Inflammatory macrophage treated with lipopolysaccharide for 1 hour (primary cell): ENCODE results near the gene AGTRAP.

ENCODE experiments used
- DNase-seq, 2 donors: peaks; one replicate each; pipeline ENCODE4 v3.0.0-alpha.2; 2020 to 2022

AGTRAP gene

DNA sequence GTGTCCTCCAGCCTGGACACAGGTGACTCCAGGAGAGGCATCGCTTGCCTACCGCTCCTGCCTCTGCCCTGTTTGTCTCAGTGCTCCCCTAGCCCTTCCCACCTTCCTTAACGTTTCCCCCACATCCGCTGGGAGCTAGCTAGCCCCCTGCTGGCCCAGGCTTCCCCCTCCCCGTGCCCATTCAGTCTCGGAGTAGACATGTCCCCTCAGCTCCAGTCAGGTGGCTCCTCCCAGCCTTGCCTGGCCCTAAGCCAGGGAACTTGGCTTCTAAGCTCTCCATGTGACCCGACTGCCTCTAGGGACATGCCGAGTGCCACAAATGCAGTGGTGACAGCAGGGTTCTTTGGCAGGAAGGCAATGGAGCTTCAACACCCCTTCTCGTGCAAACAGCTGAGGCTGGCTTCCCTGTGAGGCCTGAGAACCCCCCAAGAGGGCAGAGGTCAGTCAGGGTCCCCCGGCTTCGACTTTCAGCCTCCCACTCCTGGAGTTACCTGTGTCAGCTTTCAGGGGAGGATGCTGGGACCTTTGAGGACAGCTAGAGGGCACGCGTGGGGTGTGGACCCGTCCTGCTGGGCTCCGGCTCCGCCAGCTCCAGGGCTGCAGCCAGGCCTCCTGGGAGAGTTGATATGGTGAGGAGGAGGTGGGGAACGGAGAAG, 28.2 kb upstream of the AGTRAP start:
- peak in 1 of 2 donors; percentile 36 for DNase-seq

DNA sequence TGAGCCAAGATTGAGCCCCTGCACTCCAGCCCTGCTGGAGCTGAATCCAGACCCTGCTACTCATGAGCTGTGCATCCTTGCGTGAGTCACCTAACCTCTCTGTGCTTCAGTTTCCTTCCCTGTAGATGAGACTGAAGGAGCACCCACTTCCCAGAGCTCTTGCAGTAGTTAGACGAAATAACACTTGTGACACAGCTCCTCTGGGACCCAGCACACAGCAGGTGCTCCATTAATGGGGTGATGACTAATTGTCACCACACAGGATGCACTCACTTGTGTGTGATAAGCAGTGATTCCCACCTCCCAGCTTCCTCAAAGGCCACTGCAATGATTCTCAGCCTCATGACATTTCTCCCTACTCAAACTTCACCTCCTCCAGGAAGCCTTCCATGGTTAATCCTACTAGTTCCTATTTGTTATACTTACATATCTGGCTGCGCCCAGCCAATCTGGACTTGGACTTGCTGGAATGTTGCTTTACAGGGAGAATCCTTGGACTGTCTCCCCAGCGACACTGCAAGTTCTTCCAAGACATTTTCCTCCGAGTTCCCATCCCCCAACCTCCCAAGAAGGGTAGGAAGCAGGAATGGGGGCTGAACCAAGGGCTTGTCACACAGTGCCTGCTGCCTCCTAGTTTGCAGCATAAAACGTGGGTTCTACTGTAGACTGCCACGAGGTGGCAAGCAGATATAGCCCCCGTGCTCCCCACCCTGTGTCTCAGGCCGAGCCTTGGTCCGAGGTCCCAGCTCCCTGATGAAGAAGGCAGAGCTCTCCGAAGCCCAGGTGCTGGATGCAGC, 27.2 kb upstream of the AGTRAP start:
- DNase-seq, result peak; percentile 43 to 93

DNA sequence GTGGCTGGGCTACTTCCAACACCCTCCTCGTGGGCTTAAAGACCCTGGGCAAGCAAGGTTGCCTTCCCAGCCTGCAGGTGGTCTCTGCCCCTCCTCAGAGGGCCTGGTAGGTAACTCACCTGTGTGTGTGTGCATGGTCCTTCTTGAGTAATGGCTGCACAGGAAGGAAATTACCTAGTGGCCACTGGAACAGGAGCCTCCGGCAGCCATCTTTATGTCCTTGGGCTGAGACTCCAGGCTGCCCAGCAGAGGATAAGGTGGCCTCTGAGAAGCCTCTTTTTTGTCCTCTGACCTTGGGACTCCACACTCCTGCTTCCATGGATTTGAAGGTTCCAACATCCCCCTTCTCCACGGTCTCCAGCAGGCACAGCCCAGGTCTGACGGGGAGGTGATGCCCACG, 24.4 kb upstream of the AGTRAP start:
- no peak for DNase-seq

DNA sequence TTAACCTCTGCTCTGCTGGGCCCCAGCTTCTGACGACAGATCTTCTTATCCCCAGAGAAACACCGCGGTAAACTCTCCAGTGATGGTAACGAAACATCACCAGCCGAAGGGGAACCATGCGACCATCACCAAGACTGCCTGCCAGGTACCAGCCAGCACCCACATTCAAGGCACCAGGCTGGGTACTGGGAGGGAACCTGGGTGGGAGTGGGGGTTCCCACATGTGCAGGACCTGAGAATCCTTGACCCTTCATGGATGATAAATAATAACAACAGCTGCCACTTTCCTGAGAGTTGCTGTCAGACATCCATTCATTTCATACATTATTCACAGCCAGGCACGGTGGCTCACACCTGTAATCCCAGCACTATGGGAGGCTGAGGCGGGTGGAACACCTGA, 23.7 kb upstream of the AGTRAP start:
- DNase-seq, result no peak

DNA sequence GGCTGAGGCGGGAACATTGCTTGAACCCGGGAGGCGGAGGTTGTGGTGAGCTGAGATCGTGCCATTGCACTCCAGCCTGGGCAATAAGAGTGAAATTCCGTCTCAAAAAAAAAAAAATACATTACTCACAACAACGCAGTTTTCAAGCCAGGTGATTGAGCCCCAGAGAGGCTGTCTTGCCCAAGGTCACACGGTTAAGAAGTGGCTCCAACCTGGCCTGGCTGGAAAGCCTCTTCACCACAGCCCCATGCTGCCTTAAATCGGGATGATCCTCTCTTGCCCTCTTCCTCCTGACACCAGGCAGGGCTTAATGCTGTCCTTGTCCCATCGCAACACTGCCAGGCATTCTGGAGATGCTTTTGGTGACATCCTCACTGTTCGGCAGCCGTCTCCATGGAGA, 22.8 kb upstream of the AGTRAP start:
- no peak for DNase-seq

DNA sequence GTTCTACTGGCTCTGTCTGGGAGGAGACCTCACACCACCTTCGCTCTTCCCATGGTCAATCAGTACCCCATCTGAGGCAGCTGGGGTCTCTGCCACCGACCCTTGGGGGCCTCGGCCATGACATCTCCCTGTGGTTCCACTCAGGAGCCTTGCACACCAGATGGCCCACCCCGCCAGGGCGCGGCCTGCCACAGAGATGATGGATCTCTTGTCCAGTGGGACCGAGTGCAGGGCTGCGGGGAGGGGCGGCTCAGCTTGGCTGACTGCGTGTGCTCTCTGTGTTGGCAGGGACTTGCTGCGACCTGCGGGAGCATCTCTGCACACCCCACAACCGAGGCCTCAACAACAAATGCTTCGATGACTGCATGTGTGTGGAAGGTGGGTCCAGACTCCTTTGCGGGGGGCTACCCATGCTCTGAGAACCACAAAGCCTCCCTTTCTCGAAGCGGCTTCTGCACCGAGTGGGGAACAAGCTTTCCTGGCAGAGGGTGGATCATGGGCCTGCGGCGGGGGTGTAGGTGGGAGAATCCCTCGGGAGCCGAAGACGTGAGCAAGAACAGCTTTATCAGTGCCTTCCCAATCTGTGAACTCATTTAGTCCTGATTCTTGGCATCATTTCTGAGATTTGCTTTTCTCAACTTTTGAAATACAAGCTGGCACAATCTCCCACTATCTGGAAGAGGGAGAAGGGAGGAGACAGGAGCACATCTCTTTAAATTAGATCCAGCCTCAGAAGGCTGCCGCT, 20.9 kb upstream of the AGTRAP start:
- no peak for DNase-seq

DNA sequence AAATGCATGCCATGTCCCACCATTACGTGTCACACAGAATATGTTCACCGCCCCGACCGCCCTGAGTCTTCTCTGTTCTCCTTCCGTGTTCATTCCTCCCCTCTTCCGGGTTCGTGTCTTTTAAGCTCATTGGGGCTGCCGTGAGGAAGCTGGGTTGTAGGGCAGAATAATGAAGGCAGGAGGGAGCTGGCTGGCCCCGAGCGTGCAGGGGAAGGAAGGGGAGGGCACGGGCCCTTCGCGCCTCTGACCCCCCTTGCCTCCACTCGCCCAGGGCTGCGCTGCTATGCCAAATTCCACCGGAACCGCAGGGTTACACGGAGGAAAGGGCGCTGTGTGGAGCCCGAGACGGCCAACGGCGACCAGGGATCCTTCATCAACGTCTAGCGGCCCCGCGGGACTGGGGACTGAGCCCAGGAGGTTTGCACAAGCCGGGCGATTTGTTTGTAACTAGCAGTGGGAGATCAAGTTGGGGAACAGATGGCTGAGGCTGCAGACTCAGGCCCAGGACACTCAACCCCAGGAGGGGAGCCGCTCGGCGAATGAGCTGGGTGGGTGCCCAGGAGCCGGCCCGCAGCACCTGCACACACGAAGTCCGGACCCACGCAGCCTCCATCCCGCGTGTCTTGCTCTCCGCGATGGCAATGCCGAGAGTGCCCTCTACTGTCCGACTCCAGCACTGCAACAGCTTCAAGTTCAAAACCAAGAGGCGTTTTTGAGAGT, 16.5 kb upstream of the AGTRAP start:
- DNase-seq, result peak; percentile 60 to 95

DNA sequence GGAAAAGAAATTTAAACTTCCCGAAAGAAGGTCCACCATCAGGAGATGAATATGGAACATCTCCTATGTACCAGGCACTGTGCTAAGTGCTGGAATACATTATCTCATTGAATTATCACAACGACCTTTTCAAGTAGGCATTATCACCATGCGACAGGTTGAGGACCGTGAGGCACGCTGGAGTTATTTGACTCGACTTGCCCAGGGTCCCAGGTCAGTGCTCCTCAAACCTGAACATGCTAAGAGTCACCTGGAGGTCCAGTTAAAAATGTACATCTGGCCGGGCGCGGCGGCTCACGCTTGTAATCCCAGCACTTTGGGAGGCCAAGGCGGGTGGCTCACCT, 15.9 kb upstream of the AGTRAP start:
- no peak for DNase-seq

DNA sequence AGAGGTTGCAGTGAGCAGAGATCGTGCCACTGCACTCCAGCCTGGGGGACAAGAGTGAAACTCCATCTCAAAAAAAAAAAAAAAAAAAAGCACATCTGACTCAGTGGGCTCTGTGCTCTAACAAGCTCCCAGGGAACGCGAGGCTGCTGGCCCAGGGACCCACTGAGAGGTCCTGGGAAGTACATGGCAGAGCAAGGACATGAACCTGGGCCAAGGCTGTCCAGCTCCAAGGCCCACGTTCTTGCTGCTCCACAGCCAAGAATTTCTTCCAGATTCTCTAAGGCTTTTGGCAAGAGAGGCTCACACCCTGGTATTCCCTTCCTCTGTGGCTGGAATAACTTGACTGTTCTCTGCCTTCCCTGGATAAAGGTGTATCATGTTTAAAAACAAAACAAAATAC, 15.4 kb upstream of the AGTRAP start:
- no peak for DNase-seq

DNA sequence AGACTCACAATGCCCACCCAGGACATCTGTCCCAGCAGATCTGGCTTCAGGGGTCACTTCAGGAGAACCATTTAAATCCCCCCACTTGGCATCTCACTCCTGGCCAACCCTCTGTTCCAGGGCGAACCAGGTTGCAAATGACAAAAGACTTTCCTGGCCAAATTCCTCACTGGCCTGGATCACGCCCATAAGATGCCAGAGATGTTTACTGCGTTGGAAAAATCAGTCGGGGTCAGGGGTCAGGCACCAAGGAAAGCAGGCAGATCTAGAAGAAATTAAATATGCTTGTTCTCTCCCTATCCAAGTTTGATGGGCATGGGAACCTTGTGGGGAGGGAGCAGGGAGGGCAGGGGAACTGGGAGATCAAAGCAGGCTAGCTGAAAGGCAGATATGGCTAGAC, 14.6 kb upstream of the AGTRAP start:
- DNase-seq, result no peak

DNA sequence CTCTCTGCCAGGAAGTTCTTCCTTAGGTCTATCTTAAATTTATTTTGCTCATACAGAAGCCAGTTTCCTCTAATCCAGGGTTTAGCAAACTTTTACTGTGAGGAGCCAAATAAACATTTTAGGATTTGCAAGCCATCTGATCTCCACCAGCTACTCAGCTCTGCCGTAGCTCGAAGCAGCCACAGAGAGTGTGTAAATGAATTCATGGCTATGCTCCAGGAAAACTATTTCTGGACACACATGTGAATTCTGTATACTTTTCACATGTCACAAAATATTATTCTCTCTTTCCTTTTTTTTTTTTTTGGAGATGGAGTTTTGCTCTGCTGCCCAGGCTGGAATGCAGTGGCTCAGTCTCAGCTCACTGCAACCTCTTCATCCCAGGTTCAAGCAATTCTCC, 13.4 kb upstream of the AGTRAP start:
- no peak for DNase-seq

DNA sequence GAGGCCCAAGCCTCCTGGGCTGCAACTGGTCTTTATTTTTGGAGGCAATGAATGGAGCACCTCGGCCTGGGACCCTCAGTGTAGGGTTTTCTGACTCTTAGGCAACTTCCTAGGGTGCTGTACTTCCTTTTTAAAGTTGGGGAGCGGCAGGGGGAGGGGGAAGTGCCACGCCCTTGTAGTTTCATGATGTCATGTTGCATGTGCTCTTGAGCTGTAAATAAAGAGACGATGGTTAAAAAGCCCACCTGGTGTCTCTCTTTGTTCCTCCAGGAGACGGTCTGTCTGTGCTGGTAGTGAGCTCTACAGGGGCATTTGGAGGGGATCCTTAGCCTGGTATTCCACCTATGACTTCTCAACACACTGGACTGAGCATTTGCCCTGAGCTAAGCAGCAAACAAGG, 10.3 kb upstream of the AGTRAP start:
- DNase-seq, result peak; percentile 63 to 65

DNA sequence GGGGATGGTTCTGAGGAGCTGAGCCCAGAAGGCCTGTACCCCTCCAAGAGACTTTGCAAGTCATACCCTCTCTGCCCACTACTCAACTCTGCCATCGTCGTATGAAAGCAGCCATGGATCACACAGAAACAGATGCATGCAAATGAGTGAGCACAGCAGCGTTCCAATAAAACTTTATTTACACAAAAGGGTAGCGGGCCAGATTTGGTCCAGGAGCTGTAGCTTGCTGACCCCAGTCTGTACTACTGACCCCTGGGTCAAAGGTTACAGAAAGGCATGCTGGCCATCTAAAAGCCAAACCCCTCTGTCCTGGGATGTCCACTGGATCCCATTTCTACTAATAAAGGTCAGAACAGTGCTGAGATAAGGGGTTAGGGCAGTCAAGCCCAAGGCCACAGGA, 8.8 kb upstream of the AGTRAP start:
- DNase-seq, result no peak

DNA sequence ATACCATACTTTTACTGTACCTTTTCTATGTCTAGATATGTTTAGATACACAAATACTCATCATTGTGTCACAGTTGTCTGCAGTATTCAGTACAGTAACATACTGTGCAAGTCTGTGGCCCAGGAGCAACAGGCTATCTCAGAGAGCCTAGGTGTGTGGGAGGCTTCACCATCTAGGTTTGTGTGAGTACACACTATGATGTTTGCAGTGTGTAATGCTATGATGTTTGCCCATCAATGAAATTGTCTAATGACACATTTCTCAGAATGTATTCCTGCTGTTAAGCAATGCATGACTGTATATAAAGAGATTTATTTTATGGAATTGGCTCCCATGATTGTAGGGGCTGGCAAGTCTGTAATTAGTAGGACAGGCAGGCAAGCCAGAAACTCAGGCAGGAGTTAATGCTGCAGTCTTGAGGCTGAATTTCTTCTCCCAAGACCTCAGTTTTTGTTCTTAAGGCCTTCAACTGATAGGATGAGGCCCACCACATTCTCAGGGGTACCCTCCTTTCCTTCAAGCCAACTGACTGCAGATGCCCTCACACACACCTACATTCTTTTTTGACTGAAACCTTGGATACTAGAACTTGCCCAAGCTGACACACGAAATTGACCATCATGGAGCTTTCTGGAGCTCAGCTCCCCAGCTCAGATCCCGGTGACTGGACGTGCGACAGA, 7.7 kb upstream of the AGTRAP start:
- no peak for DNase-seq

DNA sequence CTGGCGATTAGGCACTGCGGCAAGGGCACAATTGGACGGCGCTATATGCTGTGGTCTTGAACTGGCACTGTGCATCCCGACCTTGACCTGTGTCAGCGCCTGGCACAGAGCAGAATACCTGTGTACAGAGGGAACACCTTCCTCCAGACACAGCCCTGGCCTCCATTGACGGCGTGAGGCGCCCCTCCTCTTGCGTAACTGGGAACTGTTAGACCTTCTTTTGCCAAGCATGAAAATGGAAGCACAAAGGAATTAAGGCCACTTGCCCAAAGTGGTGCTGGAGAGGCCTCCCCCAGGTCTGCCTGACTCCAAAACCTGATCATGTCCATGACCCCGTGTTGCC, 6.8 kb upstream of the AGTRAP start:
- no peak for DNase-seq

DNA sequence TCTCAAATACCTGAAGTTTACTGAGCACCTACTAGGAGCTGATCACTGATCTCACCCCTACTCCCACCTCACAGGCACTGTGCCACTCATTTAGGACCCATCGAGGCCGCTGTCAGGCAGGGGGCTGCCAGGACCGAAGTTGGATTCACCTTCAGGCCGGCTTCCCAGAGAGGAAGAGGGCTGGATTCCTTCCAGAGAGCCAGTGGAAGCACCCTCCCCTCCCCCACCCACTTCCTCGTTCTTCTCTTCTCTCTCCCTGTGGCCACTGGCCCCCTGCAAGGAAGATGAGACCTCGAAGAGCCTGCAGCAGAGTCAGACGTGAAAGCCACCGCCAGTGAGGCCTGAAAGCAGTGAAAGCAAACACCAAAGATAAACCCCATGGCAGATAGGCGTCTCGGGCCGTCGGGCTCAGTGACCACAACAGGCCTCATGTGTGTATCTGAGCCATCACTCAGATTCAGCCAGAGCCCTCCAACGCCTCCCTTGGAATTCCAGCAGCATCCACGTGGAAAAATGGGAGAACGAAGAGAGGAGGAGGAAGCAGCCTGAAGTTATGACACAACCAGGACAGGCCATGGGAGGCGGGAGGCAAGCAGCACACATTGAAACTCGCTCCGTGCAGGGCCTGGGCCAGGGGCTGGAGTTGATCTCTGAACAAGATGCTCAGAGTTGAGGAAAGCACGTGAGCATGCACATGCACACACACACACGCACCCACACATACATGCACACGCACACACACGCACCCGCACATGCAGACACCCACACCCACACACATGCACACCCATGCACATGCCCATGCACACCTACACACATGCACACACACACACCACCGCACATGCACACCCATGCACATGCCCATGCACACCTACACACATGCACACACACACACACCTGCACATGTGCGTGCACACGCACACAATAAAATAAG, 6.2 kb upstream of the AGTRAP start:
- no peak for DNase-seq

DNA sequence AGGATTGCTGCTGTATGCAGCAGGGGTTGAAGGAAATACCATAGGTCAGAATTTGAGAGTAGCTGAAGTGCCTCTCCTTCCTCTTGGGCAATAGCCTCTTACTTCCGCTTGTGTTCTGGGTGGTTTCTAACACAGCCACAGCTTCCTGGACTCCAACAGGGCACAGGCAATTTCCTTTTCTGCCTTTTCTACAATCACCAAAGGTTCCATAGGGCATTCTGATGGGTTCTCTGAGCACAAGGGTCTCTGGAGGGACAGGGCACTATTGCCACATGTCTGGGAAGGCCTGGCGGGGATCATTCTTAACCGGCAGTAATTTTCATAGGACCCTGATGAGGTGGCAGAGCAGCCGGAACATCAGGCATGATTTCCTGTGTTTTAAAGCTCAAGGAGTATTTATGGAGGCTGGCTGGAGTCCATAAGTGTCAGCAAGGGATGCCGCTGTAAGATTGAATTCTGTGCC, 5.5 kb upstream of the AGTRAP start:
- DNase-seq, result peak; percentile 85 to 88

DNA sequence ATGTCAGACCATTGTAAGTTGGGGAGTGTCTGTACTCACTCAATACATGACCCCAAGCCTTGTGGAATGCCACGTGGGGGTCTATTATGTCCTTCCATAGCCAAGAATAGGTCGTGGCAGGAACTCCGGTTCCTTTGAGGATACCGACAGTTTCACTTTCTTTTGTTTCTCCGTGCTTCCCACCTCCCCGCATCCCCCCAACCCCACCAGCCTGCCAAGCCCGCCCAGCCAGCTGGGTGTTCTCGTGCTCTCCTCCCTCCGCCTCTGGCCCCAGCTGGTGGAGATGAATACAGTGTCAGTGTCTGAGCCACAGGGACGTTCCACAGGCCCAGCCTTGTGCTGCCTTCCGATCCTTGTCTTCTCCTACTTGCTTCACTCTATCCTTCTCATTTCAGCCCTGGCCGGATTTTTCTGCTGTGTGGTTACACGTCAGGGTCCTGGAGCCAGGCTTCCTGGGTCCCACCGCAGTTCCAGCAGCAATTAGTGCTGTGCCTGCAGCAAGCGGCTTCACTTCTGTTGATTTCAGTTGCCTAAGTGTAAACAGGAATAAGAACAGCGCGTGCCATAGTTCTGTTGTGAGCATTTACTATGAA, 4.1 kb upstream of the AGTRAP start:
- DNase-seq, result peak; percentile 40 to 51

DNA sequence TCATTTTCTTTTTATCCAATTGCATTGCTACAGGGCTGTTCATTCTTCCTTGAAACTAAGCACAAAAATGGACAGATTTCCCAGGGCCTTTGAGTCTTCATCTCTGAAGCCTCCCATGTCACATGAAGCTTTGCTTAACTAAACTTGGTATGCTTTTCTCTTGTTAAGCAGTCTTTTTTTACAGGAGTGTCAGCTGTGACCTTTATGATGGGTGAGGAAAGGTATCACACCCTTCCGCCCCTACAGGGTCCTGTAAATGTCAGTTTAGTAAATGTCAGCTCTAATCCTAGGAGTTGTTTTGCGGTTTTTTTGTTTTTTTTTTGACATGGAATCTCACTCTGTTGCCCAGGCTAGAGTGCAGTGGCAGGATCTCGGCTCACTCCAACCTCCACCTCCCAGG, 2.6 kb upstream of the AGTRAP start:
- DNase-seq, result no peak

DNA sequence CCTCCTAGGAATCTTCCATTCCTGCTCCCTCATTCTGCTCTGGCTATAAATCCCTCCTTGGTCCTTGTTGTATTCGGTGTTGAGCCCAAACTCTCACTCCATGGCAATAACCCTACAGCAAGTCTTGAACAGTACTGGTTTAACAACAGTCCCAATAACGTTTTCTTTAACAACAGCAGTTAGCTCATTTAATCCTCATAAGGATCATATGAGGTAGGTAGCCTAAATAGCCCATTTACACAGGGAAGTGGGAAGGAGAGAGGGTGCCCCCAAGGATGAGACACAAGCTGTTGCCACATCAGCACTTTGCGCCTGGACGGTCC, 444 bp upstream of the AGTRAP start:
- DNase-seq, result no peak
